SH-SY5Y (cell line): Measurements from ENCODE around the gene LRRC32.

Experiments
- GATA2 ChIP-seq: IDR thresholded peaks from 2 replicates; pipeline ENCODE4 v1.6.1; 2011; ENCODE audit warnings: mild to moderate bottlenecking, low read depth, low read length
- GATA3 ChIP-seq: IDR thresholded peaks from 2 replicates; pipeline ENCODE4 v1.6.1; 2011; ENCODE audit warnings: low read depth, mild to moderate bottlenecking, low read length, moderate library complexity

The LRRC32 gene

DNA sequence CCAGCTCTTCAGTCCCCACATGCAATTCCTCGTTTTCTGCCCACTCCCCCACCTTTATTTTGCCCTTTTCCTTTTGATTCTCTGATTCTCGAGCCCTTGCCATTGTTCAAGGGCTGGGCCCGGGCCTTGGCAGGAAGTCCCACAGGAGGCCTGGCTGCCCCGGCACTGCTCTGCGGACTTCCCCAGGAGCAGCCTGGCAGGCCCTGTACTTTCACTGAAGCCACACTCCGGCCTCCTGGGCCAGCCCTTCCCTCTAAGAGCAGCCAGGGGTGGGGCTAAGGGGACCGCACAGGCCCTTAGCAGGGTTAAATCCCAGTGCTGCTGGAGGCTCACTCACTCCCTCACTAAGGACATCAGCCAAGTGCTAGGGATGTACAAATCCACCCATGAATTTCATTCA lies 4.1 kb downstream of the LRRC32 start:
- TF ChIP-seq GATA2 (no peak), GATA3 (no peak)

DNA sequence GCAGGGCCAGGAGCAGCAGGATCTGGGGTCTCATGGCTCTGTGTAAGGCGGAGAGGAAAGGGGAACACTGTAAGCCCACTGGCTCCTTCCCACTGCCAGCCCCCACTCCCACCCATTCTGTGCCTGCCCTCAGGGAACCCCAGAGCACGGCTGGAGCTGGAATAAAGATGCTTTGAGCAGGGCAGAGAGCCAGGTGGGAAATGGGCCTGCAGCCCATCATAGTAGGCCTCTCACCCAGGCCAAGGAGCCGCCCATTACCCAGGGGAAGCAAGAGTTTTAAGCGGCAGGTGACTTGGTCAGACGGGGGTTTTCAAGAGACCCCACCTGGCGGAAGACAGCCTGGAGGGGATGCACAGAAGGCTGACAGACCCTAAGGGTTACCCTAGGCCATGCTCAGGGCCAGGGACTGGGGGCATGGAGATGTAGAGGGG lies 4.6 kb downstream of the LRRC32 start:
- TF ChIP-seq GATA2: no peak
- no peak for TF ChIP-seq GATA3

DNA sequence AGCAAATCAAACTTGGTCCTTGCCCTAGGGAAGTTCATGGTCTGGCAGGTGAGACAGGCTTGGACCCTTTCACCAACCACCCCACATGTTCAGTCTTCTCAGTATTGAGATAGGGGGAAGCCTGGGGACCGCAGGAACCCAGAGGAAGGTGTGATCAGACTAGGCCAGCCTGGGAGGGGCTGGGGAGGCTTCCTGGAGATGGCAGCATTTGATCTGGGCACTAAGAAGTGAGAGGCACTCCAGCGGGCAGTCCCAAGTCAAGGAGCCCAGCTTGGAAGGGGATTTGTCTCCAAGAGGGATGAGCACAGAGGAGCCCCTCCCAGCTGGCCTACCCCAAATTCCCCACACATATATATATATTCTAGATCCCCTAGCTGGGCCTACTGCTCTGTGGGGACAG lies 5.4 kb downstream of the LRRC32 start:
- no peak for TF ChIP-seq GATA3
- no peak for TF ChIP-seq GATA2

DNA sequence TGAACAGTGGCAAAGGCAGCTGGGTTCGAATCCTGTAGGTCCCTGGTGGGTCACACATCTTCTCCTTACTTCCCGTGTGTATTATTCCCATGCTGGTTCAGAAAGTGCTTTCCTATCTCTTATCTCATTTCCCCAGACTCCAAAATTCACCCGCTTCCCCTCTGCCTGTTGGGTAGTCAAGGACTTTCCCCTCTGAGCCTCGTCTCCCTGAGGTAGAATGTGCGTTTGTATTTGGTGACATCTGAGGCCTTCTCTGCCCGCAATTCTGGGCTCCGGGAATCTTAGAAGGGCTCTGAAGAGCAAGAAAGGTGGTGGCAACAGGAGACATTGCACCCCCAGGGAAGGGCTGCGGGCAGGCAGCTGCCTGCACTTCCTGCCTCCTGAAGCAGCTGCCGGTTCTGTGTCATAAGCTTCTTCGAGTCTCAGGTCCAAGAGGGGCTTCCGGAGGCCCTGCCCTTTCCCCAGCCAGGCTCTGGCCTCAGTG lies 5.9 kb downstream of the LRRC32 start:
- no peak for TF ChIP-seq GATA3

DNA sequence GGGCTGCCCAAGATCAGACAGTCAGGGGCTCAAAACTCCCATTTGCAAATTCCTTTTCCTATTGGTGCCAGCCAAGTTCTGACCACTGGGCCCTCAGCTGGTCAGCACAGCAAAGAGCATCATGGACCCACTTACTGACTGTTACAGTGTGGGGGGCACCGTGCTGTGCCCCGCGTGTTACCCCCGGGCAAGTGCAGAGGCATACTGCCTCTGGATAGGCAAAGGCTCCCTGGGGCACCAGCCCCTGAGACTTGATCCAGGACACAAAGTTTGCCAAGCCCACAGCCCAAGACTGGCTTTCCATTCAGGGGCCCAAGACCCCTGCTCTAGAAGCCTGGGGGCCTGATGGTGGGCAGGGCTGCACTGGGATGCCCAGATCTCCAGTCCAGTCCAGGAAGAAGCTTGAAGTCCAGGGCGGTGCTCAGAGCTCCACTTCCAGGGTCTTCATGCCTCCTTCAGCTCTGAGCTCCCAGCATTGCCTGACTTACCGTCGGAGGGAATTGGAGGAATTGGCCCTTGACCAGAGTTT lies 6.6 kb downstream of the LRRC32 start:
- TF ChIP-seq GATA3 (no peak), GATA2 (no peak)

DNA sequence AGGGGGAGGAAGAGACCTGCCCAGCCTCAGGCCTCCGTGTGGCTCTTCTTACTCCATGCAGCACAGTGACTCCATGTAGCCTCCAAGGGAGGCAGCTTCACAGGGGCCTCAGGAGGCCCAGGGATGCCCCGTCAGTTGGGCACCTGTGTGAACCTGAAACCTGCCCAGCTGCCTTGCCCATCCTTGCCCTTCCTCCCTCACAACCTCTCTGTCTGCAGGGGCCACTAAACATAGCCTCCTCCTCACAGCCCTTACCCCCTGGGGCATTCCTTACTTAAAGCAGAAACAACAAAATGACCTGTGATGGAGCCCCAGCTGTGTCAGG lies 7.1 kb downstream of the LRRC32 start:
- TF ChIP-seq GATA2: no peak
- TF ChIP-seq GATA3: no peak

DNA sequence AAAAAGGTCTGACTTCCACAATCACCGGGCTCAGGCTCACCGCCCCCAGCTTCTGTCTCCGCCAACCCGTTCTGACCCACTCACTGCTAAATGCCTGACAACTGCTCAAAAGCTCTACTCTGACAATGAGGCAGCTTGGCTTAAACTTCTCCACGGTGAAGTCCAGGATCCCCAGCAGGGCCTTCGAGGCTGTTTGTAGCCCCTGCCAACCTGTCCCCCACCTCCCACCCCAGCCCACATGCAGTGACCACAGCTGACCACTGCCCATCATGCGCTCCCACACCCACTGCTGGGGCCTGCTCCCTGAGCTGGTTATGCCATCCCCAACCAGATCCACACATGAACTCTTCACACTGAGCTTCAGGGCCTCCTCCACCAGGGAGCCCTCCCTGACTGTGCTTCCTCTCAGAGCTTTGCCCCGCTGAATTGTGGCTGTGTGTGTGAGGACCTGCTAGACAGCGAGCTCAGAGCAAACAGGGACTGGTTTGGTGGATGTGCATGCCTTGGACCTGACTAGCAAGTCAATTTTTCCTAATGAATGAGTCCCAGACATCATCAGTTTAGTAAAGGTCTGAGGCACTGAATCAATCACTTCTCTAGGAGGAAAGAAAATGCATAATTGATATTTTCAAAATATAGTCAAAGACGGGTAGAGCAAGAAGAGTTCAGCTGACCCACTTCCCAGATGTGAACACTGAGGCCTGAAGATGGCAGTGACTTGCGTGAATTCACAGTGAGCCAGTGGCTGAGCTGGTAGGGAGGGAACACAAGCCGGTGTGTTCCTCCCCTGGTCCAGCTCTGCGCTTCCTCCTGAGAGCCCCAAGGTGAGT lies 7.7 kb downstream of the LRRC32 start:
- TF ChIP-seq GATA2 (no peak), GATA3 (no peak)

DNA sequence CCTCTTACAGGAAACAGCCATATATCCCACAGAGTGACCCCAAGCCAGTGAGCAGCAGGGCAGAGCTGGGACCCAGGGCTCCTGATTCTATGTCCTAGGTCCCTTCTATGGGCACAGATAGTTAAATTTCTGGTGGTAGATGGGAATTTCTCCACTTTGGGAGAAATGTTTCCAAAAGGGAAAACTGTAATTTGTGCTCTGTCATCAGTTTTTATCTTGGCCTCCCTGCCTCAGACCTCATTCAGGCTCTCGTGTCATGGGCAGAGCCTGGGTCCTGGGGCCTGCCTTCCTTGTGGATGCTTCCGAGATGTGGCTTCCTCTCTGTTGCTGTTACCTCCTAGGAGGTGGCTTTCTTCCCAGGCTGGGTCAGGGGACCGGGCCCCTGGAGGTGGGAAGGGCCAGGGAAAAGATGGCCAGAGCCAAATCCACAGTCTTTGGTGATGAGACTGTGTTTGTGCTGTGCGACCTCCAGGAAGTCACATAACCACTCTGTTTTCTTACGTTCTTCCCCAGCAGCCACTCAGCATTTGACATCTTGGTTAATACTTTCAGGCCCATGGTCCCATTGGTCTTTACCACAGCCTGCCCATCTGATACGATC lies 8.6 kb downstream of the LRRC32 start:
- no peak for TF ChIP-seq GATA3
- no peak for TF ChIP-seq GATA2

DNA sequence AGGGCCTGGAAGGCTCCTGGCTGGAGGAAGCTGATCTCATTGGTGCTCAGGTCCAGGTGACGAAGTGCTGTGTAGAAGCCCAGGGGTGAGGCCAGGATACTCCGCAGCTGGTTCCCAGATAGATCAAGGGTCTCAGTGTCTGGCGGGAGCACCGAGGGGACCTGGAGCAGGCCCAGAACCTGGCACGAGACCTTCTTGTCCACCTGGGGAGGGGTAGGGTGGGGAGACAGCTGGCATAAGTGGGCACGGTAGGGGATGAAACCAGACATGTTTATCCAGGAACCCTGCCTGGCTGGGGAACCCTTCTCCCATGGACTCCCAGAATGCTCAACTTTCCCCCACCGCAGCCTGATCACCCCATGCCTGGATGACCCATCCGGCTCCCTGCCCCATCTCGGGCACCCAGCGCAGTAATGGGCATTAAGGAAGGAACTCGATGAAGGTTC lies 9.2 kb downstream of the LRRC32 start:
- TF ChIP-seq GATA3: no peak
- TF ChIP-seq GATA2: no peak

DNA sequence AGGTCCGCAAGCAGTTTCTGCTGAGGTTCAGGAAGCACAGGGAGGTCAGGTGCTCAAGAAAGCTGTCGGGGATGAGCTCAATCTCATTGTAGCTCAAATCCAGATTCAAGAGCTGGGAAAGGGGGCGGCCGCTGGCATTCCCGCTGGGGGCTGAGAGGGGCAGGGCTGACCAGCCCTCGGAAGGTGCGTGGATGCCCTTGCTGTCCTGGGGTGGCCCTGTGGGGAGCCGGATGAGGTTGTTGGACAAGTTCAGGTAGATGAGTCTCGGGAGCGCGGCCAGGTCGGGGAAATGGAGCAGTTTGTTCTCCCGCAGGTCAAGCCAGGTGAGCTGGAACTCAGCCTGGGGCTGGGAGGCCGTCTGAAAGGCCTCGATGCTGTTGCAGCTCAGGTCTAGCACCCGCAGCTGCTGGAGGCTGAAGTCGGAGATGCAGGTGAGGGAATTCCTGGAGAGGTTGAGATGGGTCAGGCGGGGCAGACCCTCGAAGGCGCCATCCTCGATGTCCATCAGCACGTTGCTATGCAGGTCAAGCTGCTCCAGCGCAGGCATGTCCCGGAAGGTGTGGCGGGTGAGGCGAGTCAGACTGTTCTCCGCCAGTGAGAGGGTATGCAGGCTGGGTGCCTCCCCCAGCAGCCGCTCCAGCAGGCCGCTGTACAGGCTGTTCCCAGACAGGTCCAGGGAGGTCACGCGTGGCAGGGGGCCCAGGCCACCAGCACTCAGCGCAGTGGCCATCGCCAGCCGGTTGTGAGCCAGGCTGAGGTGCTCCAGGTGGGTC lies 9.8 kb downstream of the LRRC32 start:
- TF ChIP-seq GATA3 (no peak), GATA2 (no peak)

DNA sequence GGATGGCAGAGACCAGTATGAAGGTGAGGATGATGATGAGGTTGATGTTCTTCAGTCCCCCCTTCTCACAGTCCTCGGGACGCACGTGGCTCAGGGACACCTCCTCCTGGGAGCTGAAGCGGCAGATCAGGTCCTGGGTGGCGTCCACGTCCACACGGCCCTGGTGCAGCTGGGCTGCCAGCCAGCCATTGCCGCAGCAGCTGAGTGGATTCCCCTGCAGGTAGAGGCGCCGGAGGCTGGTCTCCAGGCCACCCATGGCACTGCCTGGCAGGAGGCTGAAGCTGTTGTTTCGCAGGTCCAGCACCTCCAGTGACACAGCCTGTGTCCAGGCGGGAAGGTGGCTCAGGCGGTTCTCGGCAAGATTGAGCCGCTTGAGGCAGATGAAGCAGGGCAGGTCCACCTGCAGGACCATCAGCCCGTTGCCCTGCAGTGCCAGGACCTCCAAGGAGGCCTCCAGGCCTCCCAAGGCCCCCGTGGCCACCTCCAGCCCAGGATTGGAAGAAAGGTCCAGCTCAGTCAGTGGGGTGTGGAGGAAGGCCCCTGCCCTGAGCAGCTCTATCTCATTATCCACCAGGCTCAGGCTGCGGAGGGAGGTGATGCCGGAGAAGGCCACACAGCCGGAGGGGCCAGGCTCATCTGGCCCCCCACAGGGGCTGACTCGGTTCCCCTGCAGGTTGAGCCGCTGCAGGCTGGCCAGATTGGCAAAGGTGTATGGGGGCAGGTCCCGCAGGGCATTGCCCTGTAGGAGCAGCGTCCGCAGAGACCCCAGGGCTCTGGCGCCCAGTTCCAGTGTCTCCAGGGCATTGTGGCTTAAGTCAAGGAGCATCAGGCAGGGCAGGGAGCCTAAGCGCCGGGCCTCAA lies 10.6 kb downstream of the LRRC32 start:
- TF ChIP-seq GATA3 (no peak), GATA2 (no peak)

DNA sequence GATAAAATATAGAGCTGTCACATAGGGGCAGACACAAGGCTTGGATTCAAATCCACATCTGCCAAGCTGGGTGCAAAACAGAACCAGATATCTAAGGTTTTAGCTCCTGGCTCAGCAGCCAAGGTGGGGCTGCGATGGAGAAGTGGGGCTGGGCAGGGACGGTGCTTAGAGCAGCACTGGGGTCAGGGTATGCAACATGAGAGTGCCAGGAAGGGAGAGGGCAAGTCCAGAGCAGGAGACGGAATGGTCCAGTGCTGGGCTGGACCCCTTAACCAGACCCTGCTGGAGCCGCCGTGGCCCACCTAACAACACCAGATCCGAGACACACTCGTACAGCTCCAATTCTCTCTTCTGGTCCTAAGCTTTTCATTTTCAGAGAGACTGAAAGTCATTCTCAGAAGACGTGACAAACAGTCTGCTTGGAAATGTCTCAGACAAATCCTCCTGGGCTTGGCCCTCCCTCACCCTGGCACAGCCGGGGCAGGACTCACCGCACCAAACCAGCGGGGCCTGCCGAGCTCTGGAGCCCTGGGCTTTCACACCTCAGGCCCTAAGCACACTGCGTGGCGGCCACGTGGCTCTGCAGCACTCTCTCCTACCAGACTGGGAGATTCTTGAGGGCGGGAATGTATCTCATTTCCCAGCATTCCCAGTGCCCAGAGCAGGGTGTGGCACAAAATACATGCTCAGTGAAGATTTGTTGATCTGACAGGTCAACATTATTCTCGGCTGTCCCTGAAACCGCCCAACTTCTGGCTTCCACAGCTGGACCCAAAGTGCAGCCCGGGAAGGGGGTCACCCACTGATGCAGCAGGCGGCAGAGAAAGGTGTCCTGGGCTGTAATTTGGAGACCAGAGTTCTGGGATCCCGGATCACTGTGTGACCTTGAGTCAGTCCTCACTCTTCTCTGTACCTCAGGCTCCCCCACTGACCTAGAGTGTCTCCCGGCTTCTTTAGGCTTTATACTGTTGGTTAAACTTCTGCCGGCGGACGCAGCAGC lies 11.6 kb downstream of the LRRC32 start:
- TF ChIP-seq GATA2 (no peak), GATA3 (no peak)
